Choroid plexus epithelial cell (primary cell): Measurements from ENCODE around the gene NDUFS7.
A peak's percentile ranks its signal among the peaks of the same experiment; 100 is the strongest.

Experiments used
- DNase-seq: peaks from one replicate; pipeline ENCODE4 v3.0.0-alpha.2; 2010; ENCODE audit warnings: low read depth
- H3K4me3 ChIP-seq: 2 replicates; pipeline ENCODE4 v1.5.1; 2011; ENCODE audit warnings: low read depth, mild to moderate bottlenecking, control low read depth, low read length, moderate library complexity
- CTCF ChIP-seq: conservative IDR thresholded peaks from 2 replicates; pipeline ENCODE4 v1.5.1; 2011; ENCODE audit warnings: low read depth, mild to moderate bottlenecking, control low read depth, inconsistent platforms, low read length, moderate library complexity

NDUFS7 gene

GRCh38 chr19:1399079-1399478 lies 15.4 kb downstream of the NDUFS7 start:
- no peak for TF ChIP-seq CTCF
- no peak overlapping the region for H3K4me3 ChIP-seq
- no peak for DNase-seq

DNA sequence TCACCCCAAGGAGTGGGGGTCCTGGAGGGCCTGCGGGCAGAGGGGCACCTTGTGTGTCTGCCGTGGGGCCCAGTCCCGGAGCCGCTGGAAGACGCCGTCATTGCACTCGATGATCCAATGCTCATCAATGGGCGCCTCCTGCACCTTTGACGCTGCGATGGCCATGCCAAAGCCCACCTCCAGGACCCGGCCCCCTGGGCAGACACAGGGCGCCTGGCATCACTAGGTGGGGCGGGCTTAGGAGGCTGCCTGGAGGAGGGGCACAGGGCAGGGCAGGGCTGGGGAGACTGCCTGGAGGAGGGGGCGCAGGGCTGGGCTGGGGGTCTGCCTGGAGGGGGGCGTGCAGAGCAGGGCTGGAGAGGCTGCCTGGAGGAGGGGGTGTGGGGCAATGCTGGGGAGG lies 16.0 kb downstream of the NDUFS7 start:
- no peak for TF ChIP-seq CTCF
- no peak for DNase-seq
- H3K4me3 ChIP-seq: no peak overlapping the region

DNA sequence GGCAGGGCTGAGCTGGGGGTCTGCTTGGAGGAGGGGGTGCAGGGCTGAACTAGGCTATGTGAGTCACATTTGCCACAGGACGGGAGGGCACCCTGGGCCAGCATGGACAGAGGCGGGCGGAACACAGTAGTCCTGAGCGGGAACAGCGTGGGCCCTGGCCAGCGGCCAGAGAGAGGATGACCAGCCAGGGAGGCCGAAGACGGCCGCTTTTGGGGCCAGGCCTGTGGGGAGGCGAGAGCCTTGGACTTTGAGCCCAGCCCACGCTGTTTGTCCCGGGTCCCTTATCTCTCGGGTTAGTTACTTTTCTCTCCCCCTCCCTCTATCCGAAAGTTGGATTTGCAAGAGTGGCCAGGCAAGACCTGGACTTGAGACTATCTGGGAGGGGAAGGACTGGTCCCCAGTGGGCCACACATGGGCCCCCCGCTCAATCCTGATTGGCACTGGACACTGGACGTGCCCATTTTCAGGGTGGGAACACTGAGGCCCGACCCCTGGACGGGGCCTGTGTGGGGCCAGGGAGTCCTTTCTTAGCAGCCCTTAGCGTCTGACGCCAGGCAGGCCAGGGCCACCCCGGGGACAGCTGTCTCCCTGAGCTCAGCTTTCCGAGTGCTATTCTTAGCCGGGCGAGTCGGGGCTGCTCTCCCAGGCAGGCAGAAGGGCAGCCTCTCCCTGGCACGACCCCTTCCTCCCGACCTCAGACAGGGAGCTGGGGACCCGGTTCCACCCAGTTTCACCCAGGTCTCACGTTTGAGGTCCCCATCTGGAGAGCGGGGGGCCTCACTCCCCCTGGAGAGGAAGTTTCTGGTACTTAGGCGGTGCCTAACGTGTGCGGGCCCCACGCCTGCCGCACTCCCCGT lies 16.8 kb downstream of the NDUFS7 start:
- no peak for DNase-seq
- TF ChIP-seq CTCF: no peak
- H3K4me3 ChIP-seq: peak overlapping the region; percentile 60

- TF ChIP-seq CTCF: peak; percentile 16
- H3K4me3 ChIP-seq: peak within 1 kb of the TSS; percentile 60
- DNase-seq: no peak
These were observed 17.6 kb downstream of the NDUFS7 start, which contains the start of gene GAMT for GRCh38 chr19:1401138-1401888. Gene GAMT (minus strand): TSS chr19:1401542. CDS start chr19:1401476, 66 bp downstream.

- no peak for DNase-seq
- H3K4me3 ChIP-seq: peak overlapping the region; percentile 60
- no peak for TF ChIP-seq CTCF
These were observed 18.1 kb downstream of the NDUFS7 start for GRCh38 chr19:1401889-1402217.

GRCh38 chr19:1402411-1403070 lies 18.8 kb downstream of the NDUFS7 start:
- TF ChIP-seq CTCF: no peak
- no peak for DNase-seq
- H3K4me3 ChIP-seq: peak overlapping the region; percentile 31
